GM12878 (cell line): ENCODE data around the gene EPB41L1. TPM values are rescaled to one million over a fixed set of nuclear protein-coding genes. Genes with fewer than 3 reads are reported as not detected.

Experiments used
- ASH2L ChIP-seq: fragments of 300-600, 200-600 bp; sonication (generic); IDR thresholded peaks from 2 replicates; pipeline ENCODE4 v1.6.1; 2017; ENCODE audit warnings: low read depth, mild to moderate bottlenecking, borderline replicate concordance
- HSF1 ChIP-seq: fragments of 150-350 bp; IDR thresholded peaks from 2 replicates; pipeline ENCODE4 v1.6.1; 2014; ENCODE audit warnings: mild to moderate bottlenecking, low read depth, low read length
- NFYB ChIP-seq: IDR thresholded peaks from 2 replicates; pipeline ENCODE4 v1.6.1; 2011; ENCODE audit warnings: low read depth, mild to moderate bottlenecking, low read length, improper control_type of control experiment, moderate library complexity; ENCODE audit not compliant: insufficient read depth
- NR2F1 ChIP-seq: fragments of 450-650 bp; conservative IDR thresholded peaks from 2 replicates; pipeline ENCODE4 v1.6.1; 2017; ENCODE audit warnings: mild to moderate bottlenecking
- PML ChIP-seq: IDR thresholded peaks from 2 replicates; pipeline ENCODE4 v1.6.1; 2012; ENCODE audit warnings: low read length, inconsistent platforms
- SREBF1 ChIP-seq: IDR thresholded peaks from 2 replicates; pipeline ENCODE4 v1.6.1; 2012; ENCODE audit warnings: mild to moderate bottlenecking, low read length
- YY1 ChIP-seq: IDR thresholded peaks from 2 replicates; pipeline ENCODE4 v1.6.1; 2011; ENCODE audit warnings: low read depth, mild to moderate bottlenecking, low read length
- polyA plus RNA-seq, 11 experiments: library from polyadenylated mRNA; depleted of rRNA in 4 of 11; unstranded in 6 of 11; stranded (reverse) in 5 of 11; fragments of >200 nt; fragmentation: Nextera tagmentation in 4 of 11; fragmentation: Illumina TruSeq in 1 of 11; extraction: Ambion mirVana in 4 of 11; extraction: Trizol in 1 of 11; gene quantifications; 1 replicate in 1 of 11; 2 replicates in 10 of 11; pipeline versions ENCODE4 v1.2.1 to v1.2.3, GENCODE V29; 2011 to 2016; ENCODE audit warnings: inconsistent platforms in 2 of 11, missing spikeins in 2 of 11, low read depth in 1 of 11
- total RNA-seq, 4 experiments: library from RNA; depleted of rRNA in 3 of 4; stranded (reverse); fragments of >200 nt in 3 of 4; fragmentation: Illumina TruSeq in 1 of 4; extraction: Trizol in 1 of 4; gene quantifications; 2 replicates each; pipeline versions ENCODE4 v1.2.1 to v1.2.3, GENCODE V29; 2013 to 2021
- TF ChIP-seq, protein P1 (sequence below): IDR thresholded peaks from 2 replicates; pipeline ENCODE4 v1.6.1; 2011; ENCODE audit warnings: low read depth, low read length, improper control_type of control experiment, borderline replicate concordance
- TF ChIP-seq, protein P2 (sequence below): fragments of 450-650 bp; IDR thresholded peaks from 2 replicates; pipeline ENCODE4 v1.6.1; 2018; ENCODE audit warnings: mild to moderate bottlenecking, low read depth, moderate library complexity; ENCODE audit not compliant: partially characterized antibody

The EPB41L1 gene
- total and polyA plus RNA-seq, 10 of the 15 experiments (the other 5 are each of a cell fraction or from before 2014, with no cell fraction given), result 0.08 to 3.2 (median 0.31) TPM

DNA sequence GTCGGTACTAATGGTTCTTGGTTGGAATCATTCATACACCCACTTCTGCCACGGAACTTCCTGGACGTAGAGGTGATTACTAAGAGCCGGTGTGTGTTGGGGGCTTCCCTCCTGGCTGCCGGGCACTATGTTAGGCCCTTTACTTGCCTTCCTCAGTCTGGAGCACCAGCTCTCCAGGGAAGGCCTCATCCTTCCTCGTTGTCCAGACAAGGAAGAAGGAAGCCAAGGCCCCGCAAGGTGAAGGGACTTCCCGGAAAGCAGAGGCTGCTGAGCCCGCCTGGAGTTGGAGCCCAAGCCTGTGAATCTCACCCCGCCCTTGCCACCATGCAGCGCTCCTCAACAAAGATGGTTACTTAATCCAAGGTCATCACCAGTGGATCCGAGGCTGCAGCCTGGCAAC, 107.9 kb downstream of the EPB41L1 start (continued):
- TF ChIP-seq, protein P1, sequence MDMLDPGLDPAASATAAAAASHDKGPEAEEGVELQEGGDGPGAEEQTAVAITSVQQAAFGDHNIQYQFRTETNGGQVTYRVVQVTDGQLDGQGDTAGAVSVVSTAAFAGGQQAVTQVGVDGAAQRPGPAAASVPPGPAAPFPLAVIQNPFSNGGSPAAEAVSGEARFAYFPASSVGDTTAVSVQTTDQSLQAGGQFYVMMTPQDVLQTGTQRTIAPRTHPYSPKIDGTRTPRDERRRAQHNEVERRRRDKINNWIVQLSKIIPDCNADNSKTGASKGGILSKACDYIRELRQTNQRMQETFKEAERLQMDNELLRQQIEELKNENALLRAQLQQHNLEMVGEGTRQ, result no peak
- TF ChIP-seq PML (no peak), SREBF1 (no peak), NR2F1 (no peak), HSF1 (no peak), YY1 (no peak), ASH2L (no peak), NFYB (no peak)
- TF ChIP-seq, protein P2, sequence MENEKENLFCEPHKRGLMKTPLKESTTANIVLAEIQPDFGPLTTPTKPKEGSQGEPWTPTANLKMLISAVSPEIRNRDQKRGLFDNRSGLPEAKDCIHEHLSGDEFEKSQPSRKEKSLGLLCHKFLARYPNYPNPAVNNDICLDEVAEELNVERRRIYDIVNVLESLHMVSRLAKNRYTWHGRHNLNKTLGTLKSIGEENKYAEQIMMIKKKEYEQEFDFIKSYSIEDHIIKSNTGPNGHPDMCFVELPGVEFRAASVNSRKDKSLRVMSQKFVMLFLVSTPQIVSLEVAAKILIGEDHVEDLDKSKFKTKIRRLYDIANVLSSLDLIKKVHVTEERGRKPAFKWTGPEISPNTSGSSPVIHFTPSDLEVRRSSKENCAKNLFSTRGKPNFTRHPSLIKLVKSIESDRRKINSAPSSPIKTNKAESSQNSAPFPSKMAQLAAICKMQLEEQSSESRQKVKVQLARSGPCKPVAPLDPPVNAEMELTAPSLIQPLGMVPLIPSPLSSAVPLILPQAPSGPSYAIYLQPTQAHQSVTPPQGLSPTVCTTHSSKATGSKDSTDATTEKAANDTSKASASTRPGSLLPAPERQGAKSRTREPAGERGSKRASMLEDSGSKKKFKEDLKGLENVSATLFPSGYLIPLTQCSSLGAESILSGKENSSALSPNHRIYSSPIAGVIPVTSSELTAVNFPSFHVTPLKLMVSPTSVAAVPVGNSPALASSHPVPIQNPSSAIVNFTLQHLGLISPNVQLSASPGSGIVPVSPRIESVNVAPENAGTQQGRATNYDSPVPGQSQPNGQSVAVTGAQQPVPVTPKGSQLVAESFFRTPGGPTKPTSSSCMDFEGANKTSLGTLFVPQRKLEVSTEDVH, result no peak
